C4-2B (cell line): Measurements from ENCODE around the gene XPO5.

ENCODE experiments used
- CTCF ChIP-seq: fragments of 450-650 bp; conservative IDR thresholded peaks from 2 replicates; pipeline ENCODE4 v1.5.1; 2017; ENCODE audit warnings: mild to moderate bottlenecking
- ZFX ChIP-seq: fragments of 450-650 bp; IDR thresholded peaks from 2 replicates; pipeline ENCODE4 v1.6.1; 2017

DNA sequence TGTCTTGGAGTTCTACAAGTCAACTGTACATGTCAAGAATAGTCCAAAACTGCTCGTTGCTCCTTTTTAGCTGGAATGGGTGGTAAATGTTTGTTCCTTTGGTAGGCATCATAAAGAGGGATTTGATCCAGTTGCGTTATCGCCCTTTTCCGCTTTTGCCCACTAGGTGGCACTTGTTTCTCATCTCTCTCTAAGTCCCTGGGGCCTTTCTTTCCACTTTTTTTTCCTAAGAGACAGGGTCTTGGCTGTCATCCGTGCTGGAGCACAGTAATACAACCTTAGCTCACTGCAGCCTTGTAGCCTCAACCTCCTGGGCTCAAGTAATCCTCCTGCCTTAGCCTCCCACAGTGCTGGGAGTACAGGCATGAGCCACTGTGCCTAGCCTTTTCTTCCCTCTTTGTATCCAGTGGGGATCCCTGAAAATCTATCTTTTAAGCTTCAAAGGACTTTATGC is 32.5 kb upstream of the XPO5 start:
- peak; percentile 95 for TF ChIP-seq CTCF
- no peak for TF ChIP-seq ZFX
